Lung (tissue), 12 donors: Measurements from ENCODE around the gene POC1B. TPM values are rescaled to one million over a fixed set of nuclear protein-coding genes. Genes with fewer than 3 reads are reported as not detected.

Source experiments
- ATAC-seq: fragments of 200-7000 bp; cut with Tn5 transposase; one replicate; pipeline ENCODE4 v1.9.1; 2020; ENCODE audit warnings: moderate number of reproducible peaks; ENCODE audit not compliant: insufficient read depth, low FRiP score
- DNase-seq, 3 donors: peaks; one replicate each; pipeline ENCODE4 v3.0.0-alpha.2; 2013 to 2017
- H3K27ac ChIP-seq, 2 donors: one replicate each; pipeline ENCODE4 v1.5.1; 2013; ENCODE audit warnings: mild to moderate bottlenecking in 2 of 2, moderate library complexity in 2 of 2, control low read depth in 1 of 2, inconsistent platforms in 1 of 2, low read depth in 1 of 2, low read length in 1 of 2
- H3K27me3 ChIP-seq, 3 donors: one replicate each; pipeline ENCODE4 v1.5.1; 2013; ENCODE audit warnings: low read length in 2 of 3; ENCODE audit not compliant: control insufficient read depth in 3 of 3, insufficient read depth in 3 of 3
- H3K36me3 ChIP-seq, 4 donors: one replicate each; pipeline ENCODE4 v1.5.1; 2013; ENCODE audit warnings: low read length in 4 of 4, mild to moderate bottlenecking in 1 of 4, moderate library complexity in 1 of 4; ENCODE audit not compliant: control insufficient read depth in 4 of 4, insufficient read depth in 4 of 4
- H3K4me1 ChIP-seq, 5 donors: one replicate each; pipeline ENCODE4 v1.5.1; 2013; ENCODE audit warnings: low read length in 5 of 5, mild to moderate bottlenecking in 2 of 5, moderate library complexity in 1 of 5; ENCODE audit not compliant: control insufficient read depth in 5 of 5, insufficient read depth in 5 of 5
- H3K4me3 ChIP-seq: one replicate; pipeline ENCODE4 v1.5.1; 2013; ENCODE audit warnings: mild to moderate bottlenecking, control low read depth, moderate library complexity
- H3K9ac ChIP-seq, 2 donors: one replicate each; pipeline ENCODE4 v1.5.1; 2013; ENCODE audit warnings: low read length in 2 of 2, control low read depth in 1 of 2; ENCODE audit not compliant: insufficient read depth in 1 of 2
- H3K9me3 ChIP-seq, 4 donors: one replicate each; pipeline ENCODE4 v1.5.1; 2013; ENCODE audit warnings: low read length in 3 of 4, mild to moderate bottlenecking in 1 of 4, moderate library complexity in 1 of 4; ENCODE audit not compliant: control insufficient read depth in 4 of 4, insufficient read depth in 3 of 4
- WGBS, 2 donors: extraction: QIAGEN DNeasy Blood & Tissue Kit; methylation state at CpG; one replicate each; pipeline ENCODE4 v1.1.7; 2013; 5-methylcytosine and 5-hydroxymethylcytosine counted together
- polyA plus RNA-seq, 2 donors: library from polyadenylated mRNA; stranded (reverse); fragments of 200-250 nt; gene quantifications; one replicate each; pipeline ENCODE4 v1.2.1, GENCODE V29; 2013
- total RNA-seq, 2 donors: library from RNA; depleted of rRNA in 1 of 2; stranded (reverse); fragments of >200 nt in 1 of 2; gene quantifications; one replicate each; pipeline ENCODE4 v1.2.1, GENCODE V29; 2014 to 2021
- TF ChIP-seq, protein P1 (sequence below): IDR thresholded peaks from 2 replicates; pipeline ENCODE4 v1.5.1; 2012; ENCODE audit warnings: mild to moderate bottlenecking; ENCODE audit errors: control extremely low read depth, extremely low read depth
- donor health status: control.
- donor health status: control.
- donor health status: Bipolar disorder and iron deficiency.
- donor health status: healthy.
- donor health status: DM: yes; HTN: yes; CAD: no.

The POC1B gene
- total and polyA plus RNA-seq, 4 donors: 6.9 to 32.6 (median 10.9) TPM

DNA sequence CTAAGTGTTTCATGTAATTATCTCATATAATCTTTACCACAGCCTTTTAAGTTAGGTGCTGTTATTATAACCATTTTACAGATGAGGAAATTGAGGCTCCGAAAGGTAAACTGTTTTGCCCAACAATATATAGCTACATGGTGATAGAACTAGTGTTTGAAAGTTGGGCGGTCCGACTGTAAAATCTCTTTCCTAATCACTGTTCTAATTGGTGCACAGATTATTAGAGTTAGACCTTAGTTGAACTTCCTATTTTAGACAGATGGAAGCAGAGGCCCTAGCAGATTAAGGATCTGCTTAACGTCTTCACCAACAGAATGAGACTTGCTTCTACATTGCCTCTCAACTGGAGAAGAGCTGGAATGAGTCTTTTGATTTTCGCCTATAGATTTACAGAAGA, 143.5 kb downstream of the POC1B start:
- ATAC-seq: no peak

DNA sequence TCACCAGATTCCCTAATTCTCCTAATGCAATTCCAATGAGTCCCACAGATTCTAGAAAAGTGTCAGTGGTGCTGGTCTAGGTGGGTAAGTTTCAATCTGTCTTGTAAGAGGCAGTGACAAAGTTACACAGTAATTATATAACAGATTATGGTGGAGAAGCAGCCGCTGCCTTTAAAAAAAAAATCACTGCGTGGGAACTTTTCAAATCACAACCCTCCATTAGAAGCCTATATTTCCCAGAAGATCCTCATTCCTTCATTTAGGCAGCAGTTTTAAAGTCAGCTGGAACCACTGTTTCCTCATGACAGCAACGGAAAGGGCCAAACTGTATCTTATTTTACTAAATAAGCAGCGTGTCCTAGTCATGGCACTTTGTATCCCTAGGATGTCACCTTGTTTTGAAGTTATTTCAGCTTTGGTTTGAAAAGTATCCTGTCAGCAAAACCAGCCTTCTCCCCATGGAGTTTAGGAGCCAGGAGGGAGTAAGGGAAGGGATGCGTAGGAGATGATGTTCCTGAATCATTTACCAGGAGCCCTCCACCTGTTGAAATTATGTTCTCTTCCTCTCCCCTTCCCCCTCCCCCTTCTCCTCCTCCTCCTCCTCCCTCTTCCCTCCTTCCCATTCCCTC, 145.9 kb downstream of the POC1B start:
- Histone ChIP-seq H3K27ac (no peak overlapping the region), H3K27me3 (no peaks in the 10 kb centered on the region), H3K4me3 (no peak overlapping the region), H3K9me3 (no peaks in the 10 kb centered on the region), H3K9ac (no peak overlapping the region), H3K36me3 (no peaks in the 10 kb centered on the region), H3K4me1 (peaks cover 5 to 29% (median 12%) of the 10 kb centered on the region in 5 donors)
- ATAC-seq (no peak), DNase-seq (no peak)
- TF ChIP-seq, protein P1, sequence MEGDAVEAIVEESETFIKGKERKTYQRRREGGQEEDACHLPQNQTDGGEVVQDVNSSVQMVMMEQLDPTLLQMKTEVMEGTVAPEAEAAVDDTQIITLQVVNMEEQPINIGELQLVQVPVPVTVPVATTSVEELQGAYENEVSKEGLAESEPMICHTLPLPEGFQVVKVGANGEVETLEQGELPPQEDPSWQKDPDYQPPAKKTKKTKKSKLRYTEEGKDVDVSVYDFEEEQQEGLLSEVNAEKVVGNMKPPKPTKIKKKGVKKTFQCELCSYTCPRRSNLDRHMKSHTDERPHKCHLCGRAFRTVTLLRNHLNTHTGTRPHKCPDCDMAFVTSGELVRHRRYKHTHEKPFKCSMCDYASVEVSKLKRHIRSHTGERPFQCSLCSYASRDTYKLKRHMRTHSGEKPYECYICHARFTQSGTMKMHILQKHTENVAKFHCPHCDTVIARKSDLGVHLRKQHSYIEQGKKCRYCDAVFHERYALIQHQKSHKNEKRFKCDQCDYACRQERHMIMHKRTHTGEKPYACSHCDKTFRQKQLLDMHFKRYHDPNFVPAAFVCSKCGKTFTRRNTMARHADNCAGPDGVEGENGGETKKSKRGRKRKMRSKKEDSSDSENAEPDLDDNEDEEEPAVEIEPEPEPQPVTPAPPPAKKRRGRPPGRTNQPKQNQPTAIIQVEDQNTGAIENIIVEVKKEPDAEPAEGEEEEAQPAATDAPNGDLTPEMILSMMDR: no peak
- 89 to 91% methylated on average over 5 of the region's 5 CpGs for WGBS, 2 donors

More for the DNA sequence above, 143.5 kb downstream of the POC1B start:
- no peak for DNase-seq
- H3K4me1 ChIP-seq: peaks cover 8 to 33% (median 16%) of the 10 kb centered on the region in 5 donors
- TF ChIP-seq, protein P1: no peak
- H3K36me3 ChIP-seq: no peaks in the 10 kb centered on the region
- no peak overlapping the region for H3K9ac ChIP-seq
- H3K4me3 ChIP-seq: no peak overlapping the region
- H3K27me3 ChIP-seq: no peaks in the 10 kb centered on the region
- WGBS, 2 donors: 50 to 79% methylated on average over 5 of the region's 5 CpGs
- no peaks in the 10 kb centered on the region for H3K9me3 ChIP-seq
- H3K27ac ChIP-seq: no peak overlapping the region

DNA sequence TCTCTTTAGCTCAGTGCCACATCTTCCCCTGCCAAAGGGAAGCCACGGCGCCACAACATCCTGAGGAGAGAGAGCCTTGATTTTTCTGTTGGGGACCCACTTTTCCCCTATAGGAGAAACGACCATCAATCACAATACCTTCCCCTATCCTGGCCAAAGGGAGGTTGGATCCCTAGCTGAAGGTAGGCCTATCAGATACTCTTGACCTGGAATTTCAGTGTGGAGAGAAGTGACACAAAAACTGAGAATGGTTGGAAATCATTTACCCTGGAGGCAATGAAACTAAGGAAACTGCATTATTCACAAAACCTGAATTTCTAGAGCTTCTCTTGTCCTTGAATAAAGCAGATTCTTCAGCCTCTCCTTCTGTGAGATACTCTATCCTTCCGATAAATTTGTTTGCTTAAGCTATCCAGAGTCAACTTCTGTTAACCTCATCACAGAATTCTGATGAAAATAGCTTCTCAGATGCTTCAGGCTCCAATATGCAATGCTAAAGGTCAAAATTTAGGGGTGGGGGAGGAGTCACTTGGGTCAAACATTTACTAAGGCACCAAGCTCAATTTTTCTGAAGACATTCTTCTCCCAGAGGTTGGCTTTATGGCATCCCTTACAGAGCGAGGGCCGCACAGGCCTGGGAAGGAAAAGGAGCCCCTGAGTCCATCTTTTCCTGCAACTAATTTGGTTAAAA, 146.6 kb downstream of the POC1B start:
- Histone ChIP-seq H3K9ac (no peak overlapping the region), H3K27me3 (no peaks in the 10 kb centered on the region), H3K27ac (no peak overlapping the region), H3K36me3 (no peaks in the 10 kb centered on the region), H3K9me3 (no peaks in the 10 kb centered on the region), H3K4me1 (peaks cover 5 to 22% (median 9%) of the 10 kb centered on the region in 5 donors), H3K4me3 (no peak overlapping the region)
- TF ChIP-seq, protein P1: no peak
- 69 to 78% methylated on average over 6 of the region's 6 CpGs for WGBS, 2 donors
- ATAC-seq (no peak), DNase-seq (no peak)
